ENCODE measurements around the gene RXRA. TPM values are rescaled to one million over a fixed set of nuclear protein-coding genes. Genes with fewer than 3 reads are reported as not detected.

The RXRA gene
- total RNA-seq, 1 donor from 2014 or later, result 30.3 TPM

GRCh38 chr9:134419684-134420076 is 93.4 kb downstream of the RXRA start:
- no peak for DNase-seq

GRCh38 chr9:134420281-134420845 is 94.1 kb downstream of the RXRA start:
- no peak for DNase-seq

GRCh38 chr9:134420974-134421432 is 94.7 kb downstream of the RXRA start:
- DNase-seq, result no peak

- no peak for DNase-seq
Measured at GRCh38 chr9:134421888-134422287, 95.6 kb downstream of the RXRA start.

- DNase-seq, result no peak
Measured at GRCh38 chr9:134422301-134423090, 96.2 kb downstream of the RXRA start.

- no peak for DNase-seq
Measured at GRCh38 chr9:134423166-134423565, 96.9 kb downstream of the RXRA start.

GRCh38 chr9:134423749-134424148 is 97.5 kb downstream of the RXRA start:
- peak; percentile 86 for DNase-seq

GRCh38 chr9:134424818-134425217 is 98.6 kb downstream of the RXRA start:
- DNase-seq, result no peak

GRCh38 chr9:134425401-134425800 is 99.1 kb downstream of the RXRA start:
- DNase-seq, result no peak

- no peak for DNase-seq
Measured at GRCh38 chr9:134425812-134426211, 99.6 kb downstream of the RXRA start.

GRCh38 chr9:134426436-134426835 is 100.2 kb downstream of the RXRA start:
- no peak for DNase-seq

GRCh38 chr9:134427153-134427782 is 101.0 kb downstream of the RXRA start:
- no peak for DNase-seq

GRCh38 chr9:134428559-134428958 is 102.3 kb downstream of the RXRA start:
- DNase-seq, result no peak

- DNase-seq, result no peak
Measured at GRCh38 chr9:134429007-134429406, 102.8 kb downstream of the RXRA start.

- no peak for DNase-seq
Measured at GRCh38 chr9:134429481-134429880, 103.2 kb downstream of the RXRA start.

- peak; percentile 60 for DNase-seq
Measured at GRCh38 chr9:134431095-134431494, 104.8 kb downstream of the RXRA start.

- no peak for DNase-seq
Measured at GRCh38 chr9:134431626-134432025, 105.4 kb downstream of the RXRA start.

- DNase-seq, result peak; percentile 43
Measured at GRCh38 chr9:134432471-134432870, 106.2 kb downstream of the RXRA start.

- DNase-seq, result no peak
Measured at GRCh38 chr9:134433101-134433500, 106.8 kb downstream of the RXRA start.

GRCh38 chr9:134433909-134434882 is 107.9 kb downstream of the RXRA start:
- DNase-seq, result no peak

GRCh38 chr9:134434894-134435506 is 108.7 kb downstream of the RXRA start:
- peak; percentile 99 for DNase-seq

Data from tongue (tissue), 2 donors.